ENCODE measurements around the gene EIF4EBP2. TPM values are rescaled to one million over a fixed set of nuclear protein-coding genes. Genes with fewer than 3 reads are reported as not detected.

The EIF4EBP2 gene
- total and polyA plus RNA-seq, 2 of the 13 experiments (the other 11 are each of a cell fraction or from before 2014, with no cell fraction given): 16.9 to 22.0 TPM

DNA sequence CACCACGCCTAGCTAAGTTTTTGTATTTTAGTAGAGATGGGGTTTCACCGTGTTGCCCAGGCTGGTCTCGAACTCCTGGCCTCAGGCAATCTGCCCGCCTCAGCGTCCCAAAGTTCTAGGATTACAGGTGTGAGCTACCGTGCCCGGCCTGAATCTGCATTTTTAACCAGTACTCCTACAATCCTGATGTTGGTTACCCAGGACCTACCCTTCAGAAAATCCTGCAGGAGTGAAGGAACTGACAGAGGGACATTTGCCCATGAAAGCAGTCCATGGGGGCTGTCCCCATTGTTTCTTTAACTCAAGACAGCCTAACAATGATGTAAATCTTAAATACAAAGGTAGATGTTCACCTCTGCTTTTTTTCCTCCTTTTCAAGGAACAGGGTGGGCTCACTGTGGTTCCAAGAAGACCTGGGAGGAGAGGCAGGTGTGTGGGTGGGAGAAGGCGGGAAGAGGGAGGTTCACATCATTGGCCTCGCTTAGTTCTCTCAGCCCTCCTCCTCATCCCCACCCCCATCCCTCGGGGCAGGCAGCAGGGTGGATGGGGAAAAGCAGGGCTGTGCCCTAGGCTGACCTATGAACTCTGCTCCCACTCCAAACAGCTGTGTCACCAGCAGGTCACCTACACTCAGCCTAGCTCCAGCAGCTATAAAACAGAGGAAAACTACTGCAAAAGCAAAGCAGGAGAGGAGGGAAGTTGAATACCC is 35.0 kb upstream of the EIF4EBP2 start (continued):
- TF ChIP-seq, protein P1, sequence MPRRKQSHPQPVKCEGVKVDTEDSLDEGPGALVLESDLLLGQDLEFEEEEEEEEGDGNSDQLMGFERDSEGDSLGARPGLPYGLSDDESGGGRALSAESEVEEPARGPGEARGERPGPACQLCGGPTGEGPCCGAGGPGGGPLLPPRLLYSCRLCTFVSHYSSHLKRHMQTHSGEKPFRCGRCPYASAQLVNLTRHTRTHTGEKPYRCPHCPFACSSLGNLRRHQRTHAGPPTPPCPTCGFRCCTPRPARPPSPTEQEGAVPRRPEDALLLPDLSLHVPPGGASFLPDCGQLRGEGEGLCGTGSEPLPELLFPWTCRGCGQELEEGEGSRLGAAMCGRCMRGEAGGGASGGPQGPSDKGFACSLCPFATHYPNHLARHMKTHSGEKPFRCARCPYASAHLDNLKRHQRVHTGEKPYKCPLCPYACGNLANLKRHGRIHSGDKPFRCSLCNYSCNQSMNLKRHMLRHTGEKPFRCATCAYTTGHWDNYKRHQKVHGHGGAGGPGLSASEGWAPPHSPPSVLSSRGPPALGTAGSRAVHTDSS (CRISPR knock-in tag; conservative IDR thresholded peaks at IDR 0.05): no peak
- TF ChIP-seq DMTF1 (CRISPR knock-in tag; IDR thresholded peaks at IDR 0.05): no peak
- no peak for TF ChIP-seq ZNF790 (CRISPR knock-in tag; IDR thresholded peaks at IDR 0.05; ENCODE audit: borderline replicate concordance)
- no peak for TF ChIP-seq ZNF468 (CRISPR knock-in tag; IDR thresholded peaks at IDR 0.05)
- TF ChIP-seq ETV6 (CRISPR knock-in tag; conservative IDR thresholded peaks at IDR 0.05): no peak
- no peak for TF ChIP-seq HNRNPK (IDR thresholded peaks at IDR 0.05; ENCODE audit: low read depth, low read length, poor library complexity, severe bottlenecking)
- TF ChIP-seq GABPA (IDR thresholded peaks at IDR 0.05; ENCODE audit: low read depth, low read length): no peak
- TF ChIP-seq GABPA (CRISPR knock-in tag; IDR thresholded peaks at IDR 0.05; ENCODE audit: low read depth): peak; percentile 19; the same call in 1 of the 2 replicates
- no peak for TF ChIP-seq TBL1XR1 (IDR thresholded peaks at IDR 0.05; ENCODE audit: borderline replicate concordance, low read length, partially characterized antibody)
- TF ChIP-seq ZBTB42 (CRISPR knock-in tag; IDR thresholded peaks at IDR 0.05): no peak
- TF ChIP-seq ZNF792 (CRISPR knock-in tag; IDR thresholded peaks at IDR 0.05): no peak
- TF ChIP-seq SNAPC4 (CRISPR knock-in tag; IDR thresholded peaks at IDR 0.05): no peak
- TF ChIP-seq IKZF1 (IDR thresholded peaks at IDR 0.05): no peak
- TF ChIP-seq, protein P2, sequence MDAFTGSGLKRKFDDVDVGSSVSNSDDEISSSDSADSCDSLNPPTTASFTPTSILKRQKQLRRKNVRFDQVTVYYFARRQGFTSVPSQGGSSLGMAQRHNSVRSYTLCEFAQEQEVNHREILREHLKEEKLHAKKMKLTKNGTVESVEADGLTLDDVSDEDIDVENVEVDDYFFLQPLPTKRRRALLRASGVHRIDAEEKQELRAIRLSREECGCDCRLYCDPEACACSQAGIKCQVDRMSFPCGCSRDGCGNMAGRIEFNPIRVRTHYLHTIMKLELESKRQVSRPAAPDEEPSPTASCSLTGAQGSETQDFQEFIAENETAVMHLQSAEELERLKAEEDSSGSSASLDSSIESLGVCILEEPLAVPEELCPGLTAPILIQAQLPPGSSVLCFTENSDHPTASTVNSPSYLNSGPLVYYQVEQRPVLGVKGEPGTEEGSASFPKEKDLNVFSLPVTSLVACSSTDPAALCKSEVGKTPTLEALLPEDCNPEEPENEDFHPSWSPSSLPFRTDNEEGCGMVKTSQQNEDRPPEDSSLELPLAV (CRISPR knock-in tag; conservative IDR thresholded peaks at IDR 0.05; ENCODE audit: low read depth): no peak
- TF ChIP-seq RBM22 (optimal IDR thresholded peaks at IDR 0.05; ENCODE audit: low read length): no peak
- TF ChIP-seq ELK4 (CRISPR knock-in tag; IDR thresholded peaks at IDR 0.05; ENCODE audit: borderline replicate concordance): no peak
- TF ChIP-seq ZSCAN20 (CRISPR knock-in tag; IDR thresholded peaks at IDR 0.05; ENCODE audit: borderline replicate concordance): no peak
